GM12865 (cell line): Measurements from ENCODE around the gene SMYD2.

Experiments used
- DNase-seq: peaks from one replicate; pipeline ENCODE4 v3.0.0; 2010; ENCODE audit warnings: low read depth
- H3K4me3 ChIP-seq: 2 replicates; pipeline ENCODE4 v1.5.1; 2011; ENCODE audit warnings: mild to moderate bottlenecking, low read depth, low read length, control low read depth
- CTCF ChIP-seq: IDR thresholded peaks from 2 replicates; pipeline ENCODE4 v1.5.1; 2011; ENCODE audit warnings: low read length, control low read depth, low read depth, inconsistent platforms; ENCODE audit not compliant: insufficient read depth; ENCODE audit errors: missing control alignments

The SMYD2 gene

GRCh38 chr1:214344897-214345296, 63.9 kb downstream of the SMYD2 start:
- H3K4me3 ChIP-seq: no peak overlapping the region
- DNase-seq: no peak
- TF ChIP-seq CTCF: no peak

GRCh38 chr1:214349008-214349407, 68.0 kb downstream of the SMYD2 start:
- no peak for TF ChIP-seq CTCF
- DNase-seq: no peak
- H3K4me3 ChIP-seq: no peak overlapping the region

GRCh38 chr1:214349781-214350180, 68.8 kb downstream of the SMYD2 start:
- TF ChIP-seq CTCF: no peak
- H3K4me3 ChIP-seq: no peak overlapping the region
- no peak for DNase-seq

GRCh38 chr1:214351551-214352277, 70.8 kb downstream of the SMYD2 start:
- TF ChIP-seq CTCF: no peak
- no peak overlapping the region for H3K4me3 ChIP-seq
- no peak for DNase-seq

GRCh38 chr1:214352838-214353237, 71.9 kb downstream of the SMYD2 start:
- no peak overlapping the region for H3K4me3 ChIP-seq
- no peak for TF ChIP-seq CTCF
- DNase-seq: no peak

- no peak for DNase-seq
- no peak for TF ChIP-seq CTCF
- no peak overlapping the region for H3K4me3 ChIP-seq
Measured at GRCh38 chr1:214354440-214355148, 73.6 kb downstream of the SMYD2 start.
